AG04450 (cell line): ENCODE measurements around the gene TMEM94. TPM values are rescaled to one million over a fixed set of nuclear protein-coding genes. Genes with fewer than 3 reads are reported as not detected.

Source experiments
- CTCF ChIA-PET: fragments of 300-600, 350-600 bp; formaldehyde crosslinking; extraction: SDS; loops from one replicate; lab custom pipeline; 2022; ENCODE audit warnings: antibody characterized with exemption, inconsistent platforms; lab: Charles Lee
- POLR2A ChIA-PET: fragments of 350-600 bp; formaldehyde crosslinking; extraction: SDS; loops from one replicate; lab custom pipeline; 2021; ENCODE audit warnings: antibody characterized with exemption, inconsistent platforms; lab: Yijun Ruan, JAX
- DNase-seq: peaks from one replicate; pipeline ENCODE4 v3.0.0-alpha.2; 2011; ENCODE audit warnings: low read depth, low spot score
- H3K27ac ChIP-seq: one replicate; pipeline ENCODE4 v1.5.1; 2012; ENCODE audit warnings: low read depth, low read length, control low read depth
- H3K27me3 ChIP-seq: one replicate; pipeline ENCODE4 v1.6.0; 2012; ENCODE audit warnings: low read length; ENCODE audit not compliant: control insufficient read depth, insufficient read depth
- H3K4me3 ChIP-seq: 2 replicates; pipeline ENCODE4 v1.5.1; 2011; ENCODE audit warnings: mild to moderate bottlenecking, low read depth, low read length, control low read depth
- H3K9me3 ChIP-seq: 2 replicates; pipeline ENCODE4 v1.5.1; 2012; ENCODE audit warnings: low read length; ENCODE audit not compliant: control insufficient read depth, insufficient read depth
- CTCF ChIP-seq: IDR thresholded peaks from 2 replicates; pipeline ENCODE4 v1.5.1; 2011; ENCODE audit warnings: low read depth, low read length, control low read depth, inconsistent platforms
- polyA plus RNA-seq: library from polyadenylated mRNA; depleted of rRNA; stranded (reverse); fragments of >200 nt; gene quantifications from 2 replicates; pipeline ENCODE4 v1.2.3, GENCODE V29; 2011

The TMEM94 gene
- polyA plus RNA-seq, 1 experiment, result 14.8 TPM

- no peaks in the 10 kb centered on the region for H3K9me3 ChIP-seq
- no peak for TF ChIP-seq CTCF
- ChIA-PET CTCF (interaction anchor here (0.5 kb wide), 1 partner anchor 66 kb away, joined by 3 read pairs; no protein-coding TSS in a partner anchor), POLR2A (interaction anchor here (0.7 kb wide), 1 partner anchor 206 kb away, joined by 5 read pairs; no protein-coding TSS in a partner anchor)
- H3K27ac ChIP-seq, result no peak overlapping the region
- H3K4me3 ChIP-seq, result no peak overlapping the region
- H3K27me3 ChIP-seq, result peaks cover 27% of the 10 kb centered on the region
- no peak for DNase-seq
Observed at GRCh38 chr17:75531721-75532072, 75.3 kb downstream of the TMEM94 start.

GRCh38 chr17:75535119-75535537, 78.7 kb downstream of the TMEM94 start:
- CTCF ChIA-PET, result no interaction called here
- POLR2A ChIA-PET, result interaction anchor here (0.6 kb wide), 1 partner anchor 67 kb away, joined by 3 read pairs; no protein-coding TSS in a partner anchor
- TF ChIP-seq CTCF, result no peak

GRCh38 chr17:75535871-75536270, 79.4 kb downstream of the TMEM94 start:
- TF ChIP-seq CTCF, result no peak
- CTCF ChIA-PET, result no interaction called here
- H3K4me3 ChIP-seq, result no peak overlapping the region
- DNase-seq, result no peak
- no peak overlapping the region for H3K27ac ChIP-seq
- POLR2A ChIA-PET, result no interaction called here
- H3K9me3 ChIP-seq, result no peaks in the 10 kb centered on the region
- peaks cover 36% of the 10 kb centered on the region for H3K27me3 ChIP-seq

More at GRCh38 chr17:75535119-75535537, 78.7 kb downstream of the TMEM94 start:
- peaks cover 36% of the 10 kb centered on the region for H3K27me3 ChIP-seq
- H3K4me3 ChIP-seq, result no peak overlapping the region
- no peaks in the 10 kb centered on the region for H3K9me3 ChIP-seq
- DNase-seq, result no peak
- H3K27ac ChIP-seq, result no peak overlapping the region

- no peak for TF ChIP-seq CTCF
- DNase-seq, result no peak
- no peak overlapping the region for H3K4me3 ChIP-seq
- ChIA-PET CTCF (no interaction called here), POLR2A (no interaction called here)
- no peaks in the 10 kb centered on the region for H3K9me3 ChIP-seq
- peaks cover 36% of the 10 kb centered on the region for H3K27me3 ChIP-seq
- no peak overlapping the region for H3K27ac ChIP-seq
Observed at GRCh38 chr17:75536366-75536765, 79.9 kb downstream of the TMEM94 start.

- CTCF ChIA-PET, result no interaction called here
- DNase-seq, result no peak
- H3K27me3 ChIP-seq, result peaks cover 40% of the 10 kb centered on the region
Observed at GRCh38 chr17:75539967-75540729, 83.7 kb downstream of the TMEM94 start.

More at GRCh38 chr17:75539967-75540729, 83.7 kb downstream of the TMEM94 start:
- TF ChIP-seq CTCF, result no peak
- POLR2A ChIA-PET, result no interaction called here
- H3K27ac ChIP-seq, result no peak overlapping the region
- H3K9me3 ChIP-seq, result no peaks in the 10 kb centered on the region
- H3K4me3 ChIP-seq, result no peak overlapping the region
